Activated effector memory CD4-positive, alpha-beta T cell treated with anti-CD3 and anti-CD28 coated beads, Interleukin-2, amount 50 U/mL, for 16 hours (primary cell): Measurements from ENCODE around the gene CNTN5.
"Not testable (repeated sequence)": the region's sequence is repeated elsewhere in the genome, so short reads cannot be mapped to it uniquely, and the experiment has no call there.

Experiments
- DNase-seq: peaks from one replicate; pipeline ENCODE4 v3.0.0-alpha.2; 2020

The CNTN5 gene

GRCh38 chr11:99803501-99803900 is 782.8 kb downstream of the CNTN5 start:
- DNase-seq: no peak

- DNase-seq: no peak
Observed at GRCh38 chr11:99812516-99812915, 791.8 kb downstream of the CNTN5 start.

GRCh38 chr11:99814021-99814420 is 793.3 kb downstream of the CNTN5 start:
- no peak for DNase-seq

GRCh38 chr11:99814738-99815137 is 794.0 kb downstream of the CNTN5 start:
- no peak for DNase-seq

- no peak for DNase-seq
Observed at GRCh38 chr11:99818991-99819390, 798.2 kb downstream of the CNTN5 start.

GRCh38 chr11:99822846-99823565 is 802.3 kb downstream of the CNTN5 start:
- DNase-seq: no peak

GRCh38 chr11:99836739-99837138 is 816.0 kb downstream of the CNTN5 start:
- DNase-seq: not testable (repeated sequence)

- DNase-seq: no peak
Observed at GRCh38 chr11:99841885-99842284, 821.1 kb downstream of the CNTN5 start.

- no peak for DNase-seq
Observed at GRCh38 chr11:99865951-99866350, 845.2 kb downstream of the CNTN5 start.

- no peak for DNase-seq
Observed at GRCh38 chr11:99881610-99882009, 860.9 kb downstream of the CNTN5 start.

GRCh38 chr11:99884750-99885149 is 864.0 kb downstream of the CNTN5 start:
- no peak for DNase-seq

- DNase-seq: no peak
Observed at GRCh38 chr11:99887481-99887880, 866.7 kb downstream of the CNTN5 start.

- DNase-seq: no peak
Observed at GRCh38 chr11:99893811-99894210, 873.1 kb downstream of the CNTN5 start.

GRCh38 chr11:99901175-99901574 is 880.4 kb downstream of the CNTN5 start:
- no peak for DNase-seq

- no peak for DNase-seq
Observed at GRCh38 chr11:99911116-99911515, 890.4 kb downstream of the CNTN5 start.

- DNase-seq: no peak
Observed at GRCh38 chr11:99916078-99916477, 895.3 kb downstream of the CNTN5 start.

- no peak for DNase-seq
Observed at GRCh38 chr11:99918761-99919160, 898.0 kb downstream of the CNTN5 start.

- DNase-seq: no peak
Observed at GRCh38 chr11:99920956-99921355, 900.2 kb downstream of the CNTN5 start.

GRCh38 chr11:99925968-99926367 is 905.2 kb downstream of the CNTN5 start:
- no peak for DNase-seq

GRCh38 chr11:99932684-99933083 is 911.9 kb downstream of the CNTN5 start:
- no peak for DNase-seq

GRCh38 chr11:99934008-99934407 is 913.3 kb downstream of the CNTN5 start:
- DNase-seq: no peak

GRCh38 chr11:99937330-99937729 is 916.6 kb downstream of the CNTN5 start:
- no peak for DNase-seq

GRCh38 chr11:99952816-99953215 is 932.1 kb downstream of the CNTN5 start:
- no peak for DNase-seq

- DNase-seq: no peak
Observed at GRCh38 chr11:99960536-99960935, 939.8 kb downstream of the CNTN5 start.

- no peak for DNase-seq
Observed at GRCh38 chr11:99968336-99968735, 947.6 kb downstream of the CNTN5 start.
